ENCODE results near the gene RNF207.

Gene RNF207

GRCh38 chr1:6245086-6245868 lies 39.4 kb downstream of the RNF207 start:
- H3K4me3 ChIP-seq (ENCODE audit: low read length) = no peak overlapping the region
- peak; percentile 58 for DNase-seq (ENCODE audit: low read depth, low spot score)

- H3K4me3 ChIP-seq (ENCODE audit: low read length) = no peak overlapping the region
Measured at GRCh38 chr1:6245869-6246496, 40.1 kb downstream of the RNF207 start.

GRCh38 chr1:6246497-6247467 lies 40.9 kb downstream of the RNF207 start:
- H3K4me3 ChIP-seq (ENCODE audit: low read length) = no peak overlapping the region
- DNase-seq (ENCODE audit: low read depth, low spot score) = peak; percentile 61

More at GRCh38 chr1:6245869-6246496, 40.1 kb downstream of the RNF207 start:
- no peak for DNase-seq (ENCODE audit: low read depth, low spot score)

GRCh38 chr1:6247651-6248050 lies 41.7 kb downstream of the RNF207 start:
- no peak for DNase-seq (ENCODE audit: low read depth, low spot score)
- H3K4me3 ChIP-seq (ENCODE audit: low read length) = no peak overlapping the region

GRCh38 chr1:6248161-6248776 lies 42.4 kb downstream of the RNF207 start:
- H3K4me3 ChIP-seq (ENCODE audit: low read length) = no peak overlapping the region
- DNase-seq (ENCODE audit: low read depth, low spot score) = no peak

GRCh38 chr1:6248932-6249738 lies 43.2 kb downstream of the RNF207 start:
- H3K4me3 ChIP-seq (ENCODE audit: low read length) = no peak overlapping the region
- no peak for DNase-seq (ENCODE audit: low read depth, low spot score)

GRCh38 chr1:6249739-6250689 lies 44.1 kb downstream of the RNF207 start:
- DNase-seq (ENCODE audit: low read depth, low spot score) = no peak
- no peak overlapping the region for H3K4me3 ChIP-seq (ENCODE audit: low read length)

GRCh38 chr1:6251233-6251632 lies 45.3 kb downstream of the RNF207 start:
- no peak for DNase-seq (ENCODE audit: low read depth, low spot score)
- no peak overlapping the region for H3K4me3 ChIP-seq (ENCODE audit: low read length)

- no peak for DNase-seq (ENCODE audit: low read depth, low spot score)
- H3K4me3 ChIP-seq (ENCODE audit: low read length) = no peak overlapping the region
Measured at GRCh38 chr1:6251681-6252373, 45.9 kb downstream of the RNF207 start.

- H3K4me3 ChIP-seq (ENCODE audit: low read length) = no peak overlapping the region
- DNase-seq (ENCODE audit: low read depth, low spot score) = no peak
Measured at GRCh38 chr1:6252374-6252710, 46.4 kb downstream of the RNF207 start.

- DNase-seq (ENCODE audit: low read depth, low spot score) = no peak
- no peak overlapping the region for H3K4me3 ChIP-seq (ENCODE audit: low read length)
Measured at GRCh38 chr1:6253380-6253779, 47.5 kb downstream of the RNF207 start.

- no peak for DNase-seq (ENCODE audit: low read depth, low spot score)
- H3K4me3 ChIP-seq (ENCODE audit: low read length) = no peak overlapping the region
Measured at GRCh38 chr1:6254691-6255090, 48.8 kb downstream of the RNF207 start.

GRCh38 chr1:6256645-6257044 lies 50.7 kb downstream of the RNF207 start:
- no peak overlapping the region for H3K4me3 ChIP-seq (ENCODE audit: low read length)
- DNase-seq (ENCODE audit: low read depth, low spot score) = no peak

GRCh38 chr1:6257541-6258069 lies 51.7 kb downstream of the RNF207 start:
- no peak for DNase-seq (ENCODE audit: low read depth, low spot score)
- H3K4me3 ChIP-seq (ENCODE audit: low read length) = no peak overlapping the region

- DNase-seq (ENCODE audit: low read depth, low spot score) = no peak
- no peak overlapping the region for H3K4me3 ChIP-seq (ENCODE audit: low read length)
Measured at GRCh38 chr1:6258675-6259074, 52.8 kb downstream of the RNF207 start.

GRCh38 chr1:6259491-6260362 lies 53.8 kb downstream of the RNF207 start:
- peak overlapping the region; percentile 57 for H3K4me3 ChIP-seq (ENCODE audit: low read length)
- peak; percentile 82 for DNase-seq (ENCODE audit: low read depth, low spot score)
